Measurements from ENCODE around the gene CYP19A1.

DNA sequence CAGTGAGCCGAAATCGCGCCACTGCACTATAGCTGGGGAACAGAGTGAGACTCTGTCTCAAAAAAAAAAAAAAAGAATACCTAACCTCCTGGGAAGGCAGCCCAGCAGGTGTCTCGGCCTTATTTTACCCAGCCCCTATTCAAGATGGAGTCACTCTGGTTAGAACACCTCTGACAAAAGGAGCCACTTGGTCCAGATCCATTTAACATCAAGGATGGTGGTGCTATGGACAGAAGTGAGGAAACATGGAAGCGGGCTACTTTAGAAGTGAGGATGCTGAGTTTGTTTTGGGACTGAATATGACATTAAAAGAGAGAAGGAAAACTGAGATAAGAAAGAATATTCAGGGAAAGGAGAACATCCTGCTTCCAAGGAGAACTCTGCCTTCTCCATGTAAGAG lies 17.8 kb upstream of the CYP19A1 start:
- TF ChIP-seq, protein P1, sequence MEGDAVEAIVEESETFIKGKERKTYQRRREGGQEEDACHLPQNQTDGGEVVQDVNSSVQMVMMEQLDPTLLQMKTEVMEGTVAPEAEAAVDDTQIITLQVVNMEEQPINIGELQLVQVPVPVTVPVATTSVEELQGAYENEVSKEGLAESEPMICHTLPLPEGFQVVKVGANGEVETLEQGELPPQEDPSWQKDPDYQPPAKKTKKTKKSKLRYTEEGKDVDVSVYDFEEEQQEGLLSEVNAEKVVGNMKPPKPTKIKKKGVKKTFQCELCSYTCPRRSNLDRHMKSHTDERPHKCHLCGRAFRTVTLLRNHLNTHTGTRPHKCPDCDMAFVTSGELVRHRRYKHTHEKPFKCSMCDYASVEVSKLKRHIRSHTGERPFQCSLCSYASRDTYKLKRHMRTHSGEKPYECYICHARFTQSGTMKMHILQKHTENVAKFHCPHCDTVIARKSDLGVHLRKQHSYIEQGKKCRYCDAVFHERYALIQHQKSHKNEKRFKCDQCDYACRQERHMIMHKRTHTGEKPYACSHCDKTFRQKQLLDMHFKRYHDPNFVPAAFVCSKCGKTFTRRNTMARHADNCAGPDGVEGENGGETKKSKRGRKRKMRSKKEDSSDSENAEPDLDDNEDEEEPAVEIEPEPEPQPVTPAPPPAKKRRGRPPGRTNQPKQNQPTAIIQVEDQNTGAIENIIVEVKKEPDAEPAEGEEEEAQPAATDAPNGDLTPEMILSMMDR (IDR thresholded peaks at IDR 0.05): no peak
- no peak for TF ChIP-seq POLR2AphosphoS5 (IDR thresholded peaks at IDR 0.05)
- no peak for TF ChIP-seq POLR2A (IDR thresholded peaks at IDR 0.05)
- TF ChIP-seq EP300 (IDR thresholded peaks at IDR 0.05): no peak

All from sigmoid colon (tissue), 4 donors.